ENCODE measurements around the gene DHH. TPM values are rescaled to one million over a fixed set of nuclear protein-coding genes. Genes with fewer than 3 reads are reported as not detected.

DHH gene
- total RNA-seq, 4 donors from 2014 or later, result 0.26 to 1.7 (median 1.5) TPM; not detected in 1

DNA sequence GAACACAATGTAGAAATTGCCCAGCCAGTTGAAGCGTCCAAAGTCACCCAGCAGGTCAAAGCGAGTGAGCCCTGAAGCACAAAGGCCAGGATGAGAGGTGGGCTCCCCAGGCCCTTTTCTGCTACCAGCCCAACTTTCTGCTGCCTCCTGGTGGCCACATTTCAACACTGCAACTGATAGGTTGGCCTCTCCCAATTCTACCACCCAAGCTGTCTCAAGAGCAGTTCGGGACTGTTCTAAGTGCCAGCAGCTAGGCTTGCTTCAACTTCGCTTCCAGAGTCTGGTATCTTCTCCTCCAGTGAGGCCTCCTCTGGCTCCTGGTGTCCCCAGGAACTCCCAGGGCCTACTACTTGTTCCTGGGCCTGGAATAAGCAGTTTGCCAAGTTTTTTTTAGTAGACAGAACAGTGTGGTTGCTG lies 3.4 kb upstream of the DHH start:
- H3K4me1 ChIP-seq, result peaks cover 5 to 10% of the 10 kb centered on the region in 2 donors
- H3K36me3 ChIP-seq, result no peaks in the 10 kb centered on the region
- H3K9me3 ChIP-seq, result no peaks in the 10 kb centered on the region
- no peak overlapping the region for H3K27ac ChIP-seq
- no peak for TF ChIP-seq POLR2A (IDR thresholded peaks at IDR 0.05)
- TF ChIP-seq, protein P1, sequence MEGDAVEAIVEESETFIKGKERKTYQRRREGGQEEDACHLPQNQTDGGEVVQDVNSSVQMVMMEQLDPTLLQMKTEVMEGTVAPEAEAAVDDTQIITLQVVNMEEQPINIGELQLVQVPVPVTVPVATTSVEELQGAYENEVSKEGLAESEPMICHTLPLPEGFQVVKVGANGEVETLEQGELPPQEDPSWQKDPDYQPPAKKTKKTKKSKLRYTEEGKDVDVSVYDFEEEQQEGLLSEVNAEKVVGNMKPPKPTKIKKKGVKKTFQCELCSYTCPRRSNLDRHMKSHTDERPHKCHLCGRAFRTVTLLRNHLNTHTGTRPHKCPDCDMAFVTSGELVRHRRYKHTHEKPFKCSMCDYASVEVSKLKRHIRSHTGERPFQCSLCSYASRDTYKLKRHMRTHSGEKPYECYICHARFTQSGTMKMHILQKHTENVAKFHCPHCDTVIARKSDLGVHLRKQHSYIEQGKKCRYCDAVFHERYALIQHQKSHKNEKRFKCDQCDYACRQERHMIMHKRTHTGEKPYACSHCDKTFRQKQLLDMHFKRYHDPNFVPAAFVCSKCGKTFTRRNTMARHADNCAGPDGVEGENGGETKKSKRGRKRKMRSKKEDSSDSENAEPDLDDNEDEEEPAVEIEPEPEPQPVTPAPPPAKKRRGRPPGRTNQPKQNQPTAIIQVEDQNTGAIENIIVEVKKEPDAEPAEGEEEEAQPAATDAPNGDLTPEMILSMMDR (IDR thresholded peaks at IDR 0.05), result peak; percentile 64 to 79 (median 66)
- H3K4me3 ChIP-seq, result no peak overlapping the region
- DNase-seq, result peak in 1 of 2 donors; percentile 55
- intact Hi-C loops (cut with DNase I; ENCODE audit: low total_unique reads), result no loop called here
- peaks cover 0 to 6% of the 10 kb centered on the region in 2 donors for H3K27me3 ChIP-seq

DNA sequence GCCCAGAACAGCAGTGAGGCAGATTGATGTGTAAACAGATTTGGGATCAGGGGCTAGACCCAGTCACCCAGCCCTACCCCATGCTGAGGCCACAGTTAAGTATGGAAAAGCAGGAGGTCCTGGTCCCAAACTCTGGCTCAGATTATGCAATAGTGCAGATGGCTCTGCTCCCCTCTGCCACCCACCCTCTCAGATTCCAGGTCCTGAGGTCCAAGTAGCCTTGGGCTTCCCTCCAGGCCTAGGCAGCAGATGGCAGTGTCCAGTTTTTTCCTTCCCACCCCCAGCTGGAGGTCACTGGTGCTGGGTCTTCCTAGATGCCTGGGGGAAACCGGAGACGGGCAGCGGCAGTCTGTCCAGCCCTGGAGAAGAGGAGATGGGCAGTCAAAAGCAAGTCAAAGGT lies 2.8 kb upstream of the DHH start:
- no peak for DNase-seq
- Histone ChIP-seq H3K36me3 (no peaks in the 10 kb centered on the region), H3K9me3 (no peaks in the 10 kb centered on the region), H3K27me3 (peaks cover 0 to 6% of the 10 kb centered on the region in 2 donors), H3K4me3 (no peak overlapping the region), H3K4me1 (peaks cover 5 to 12% of the 10 kb centered on the region in 2 donors), H3K27ac (no peak overlapping the region)
- TF ChIP-seq, protein P1 (IDR thresholded peaks at IDR 0.05), result no peak
- TF ChIP-seq POLR2A (IDR thresholded peaks at IDR 0.05), result no peak
- intact Hi-C loops (cut with DNase I; ENCODE audit: low total_unique reads), result no loop called here

DNA sequence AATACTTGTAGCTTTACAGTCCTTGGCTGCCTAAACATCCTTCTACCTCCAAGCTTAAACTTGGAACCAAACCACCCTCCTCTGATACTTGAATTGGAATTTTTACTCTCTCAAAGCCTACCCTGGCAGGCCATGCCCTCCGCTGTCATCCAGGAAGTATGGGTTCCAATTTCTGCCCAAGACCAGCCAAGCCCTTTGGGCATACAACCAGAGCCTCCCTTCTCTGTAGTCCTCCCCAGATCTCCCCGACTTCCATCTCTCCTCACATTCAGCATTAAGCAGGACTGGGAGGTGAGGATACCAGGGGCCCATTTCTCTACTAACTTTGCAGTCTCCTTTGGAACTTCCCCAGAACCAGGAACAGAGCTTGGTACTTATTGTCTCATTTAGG lies 369 bp upstream of the DHH start:
- H3K27ac ChIP-seq, result no peak overlapping the region
- TF ChIP-seq POLR2A (IDR thresholded peaks at IDR 0.05), result no peak
- TF ChIP-seq, protein P1 (IDR thresholded peaks at IDR 0.05), result no peak

DNA sequence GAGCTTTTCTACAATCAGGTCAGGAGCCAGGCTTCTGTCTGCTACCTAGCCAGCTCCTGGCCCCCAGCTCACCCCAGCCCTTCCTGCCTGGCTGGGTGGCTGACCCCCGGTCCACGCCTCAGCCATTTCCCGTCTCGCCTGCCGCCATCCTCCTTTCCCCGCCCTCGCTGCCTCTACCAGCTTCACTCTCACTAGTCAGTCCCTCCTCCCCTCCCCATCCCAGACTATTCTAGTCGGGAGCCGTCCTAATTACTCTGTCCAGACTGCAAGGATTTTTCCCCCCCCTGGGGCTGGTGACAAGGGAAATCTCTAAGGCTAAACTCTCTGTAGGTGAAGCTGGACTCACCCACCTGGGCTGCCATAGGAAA lies 825 bp downstream of the DHH start:
- no peak for TF ChIP-seq POLR2A (IDR thresholded peaks at IDR 0.05)
- TF ChIP-seq, protein P1 (IDR thresholded peaks at IDR 0.05), result no peak
- intact Hi-C loops (cut with DNase I; ENCODE audit: low total_unique reads), result no loop called here
- no peak overlapping the region for H3K27ac ChIP-seq
- H3K36me3 ChIP-seq, result no peaks in the 10 kb centered on the region
- H3K4me1 ChIP-seq, result peaks cover 5 to 26% of the 10 kb centered on the region in 2 donors
- DNase-seq, result no peak
- no peaks in the 10 kb centered on the region for H3K9me3 ChIP-seq
- peak overlapping the region in 1 of 2 donors; percentile 7 for H3K4me3 ChIP-seq
- peaks cover 0 to 6% of the 10 kb centered on the region in 2 donors for H3K27me3 ChIP-seq

More for the DNA sequence above, 369 bp upstream of the DHH start:
- Histone ChIP-seq H3K36me3 (no peaks in the 10 kb centered on the region), H3K4me1 (peaks cover 5 to 19% of the 10 kb centered on the region in 2 donors), H3K9me3 (no peaks in the 10 kb centered on the region), H3K27me3 (peaks cover 0 to 6% of the 10 kb centered on the region in 2 donors), H3K4me3 (no peak overlapping the region)
- DNase-seq, result no peak
- intact Hi-C loops (cut with DNase I; ENCODE audit: low total_unique reads), result no loop called here

DNA sequence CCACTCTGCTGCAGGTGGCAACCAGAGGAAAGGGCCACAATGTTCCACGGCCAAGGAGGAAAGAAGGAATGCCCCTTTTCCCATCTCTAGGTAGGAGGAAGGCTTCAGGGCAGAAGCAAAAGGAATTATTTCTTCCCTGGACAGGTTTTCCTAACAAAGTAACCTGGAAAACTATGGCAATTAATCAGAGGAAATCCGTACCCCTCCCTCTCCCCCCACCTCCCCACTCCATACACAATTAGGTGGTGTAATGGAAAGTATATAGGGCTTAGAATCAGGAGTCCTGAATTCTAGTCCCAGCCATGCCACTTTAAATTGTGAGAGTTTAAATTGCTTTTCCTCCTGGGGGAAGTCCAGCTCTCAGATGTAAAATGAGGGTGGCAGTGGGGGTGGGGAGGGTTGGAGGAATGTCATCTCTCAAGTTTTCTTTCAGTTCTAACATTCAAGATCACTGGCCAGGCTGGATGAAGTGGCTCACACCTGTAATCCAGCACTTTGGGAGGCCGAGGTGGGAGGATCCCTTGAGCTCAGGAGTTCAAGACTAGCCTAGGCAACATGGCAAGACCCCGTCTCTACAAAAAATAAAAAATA lies 1.7 kb downstream of the DHH start:
- Histone ChIP-seq H3K9me3 (no peaks in the 10 kb centered on the region), H3K27me3 (peaks cover 0 to 6% of the 10 kb centered on the region in 2 donors), H3K4me3 (no peak overlapping the region), H3K36me3 (no peaks in the 10 kb centered on the region), H3K27ac (peak overlapping the region in 1 of 2 donors; percentile 63), H3K4me1 (peaks cover 5 to 26% of the 10 kb centered on the region in 2 donors)
- TF ChIP-seq POLR2A (IDR thresholded peaks at IDR 0.05), result no peak
- TF ChIP-seq, protein P1 (IDR thresholded peaks at IDR 0.05), result no peak
- intact Hi-C loops (cut with DNase I; ENCODE audit: low total_unique reads), result no loop called here
- no peak for DNase-seq
